NCI-H2196 (cell line): Measurements from ENCODE around the gene RBMS3.
"Not testable (repeated sequence)": the region's sequence is repeated elsewhere in the genome, so short reads cannot be mapped to it uniquely, and the experiment has no call there.

Experiments used
- DNase-seq: peaks from one replicate; lab custom pipeline; 2025; ENCODE audit not compliant: unreplicated experiment; lab: John Stamatoyannopoulos, UW

RBMS3 gene

DNA sequence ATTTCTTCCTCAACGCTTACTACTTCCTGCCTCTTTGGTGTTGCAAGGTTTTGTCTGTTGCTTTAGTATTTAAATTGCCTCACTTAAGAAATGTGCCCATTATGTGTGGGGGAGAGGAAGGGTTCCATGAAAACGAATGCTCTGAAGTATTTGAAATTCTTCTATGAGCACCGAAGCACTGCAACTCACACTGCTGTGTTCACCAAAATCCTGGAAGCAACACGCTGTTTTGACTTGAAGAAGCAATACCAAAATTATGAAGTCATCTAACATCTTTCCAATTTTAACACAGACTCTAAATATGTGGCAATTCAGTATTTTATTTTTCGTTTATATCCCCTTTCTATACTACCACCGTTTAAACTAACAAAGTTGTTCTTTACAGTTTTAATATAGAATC is 101.5 kb downstream of the RBMS3 start:
- no peak for DNase-seq

DNA sequence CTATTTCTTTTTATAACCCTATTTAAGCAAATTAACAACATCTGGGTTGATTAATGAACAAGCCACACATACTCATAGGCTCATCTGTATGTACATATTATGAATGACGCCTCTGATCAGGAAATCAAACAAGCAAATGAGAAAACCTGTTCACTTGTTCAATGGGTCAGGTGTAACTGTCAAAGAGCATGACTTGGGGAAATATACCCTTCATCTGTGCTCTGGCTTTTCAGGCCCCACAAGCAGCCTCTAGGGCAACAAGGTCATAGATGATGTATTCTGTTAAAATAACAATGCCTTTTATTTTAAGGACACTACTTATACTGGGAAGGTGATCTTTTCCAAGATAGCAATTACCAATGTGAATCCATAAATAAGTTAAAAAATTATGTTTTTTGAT is 102.0 kb downstream of the RBMS3 start:
- DNase-seq, result no peak

DNA sequence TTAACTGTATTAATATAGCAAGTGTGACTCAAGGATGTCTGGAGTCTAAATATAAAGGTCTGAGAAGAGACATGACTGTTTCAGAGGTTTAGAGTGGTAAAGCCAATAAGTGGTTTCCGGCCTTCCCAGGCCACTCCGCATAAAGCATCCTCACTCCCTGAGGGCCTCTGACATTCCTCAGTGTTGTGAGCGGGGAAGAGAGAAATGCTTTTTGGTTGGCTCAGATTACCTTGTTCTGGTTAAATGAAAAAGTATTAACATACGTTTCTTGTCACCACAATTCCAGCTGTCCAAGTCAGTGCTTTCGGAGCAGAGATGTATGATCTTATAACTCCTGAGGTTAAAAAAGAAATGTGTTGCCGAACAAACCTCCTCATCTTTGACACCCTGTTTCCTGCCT is 103.8 kb downstream of the RBMS3 start:
- DNase-seq, result no peak

DNA sequence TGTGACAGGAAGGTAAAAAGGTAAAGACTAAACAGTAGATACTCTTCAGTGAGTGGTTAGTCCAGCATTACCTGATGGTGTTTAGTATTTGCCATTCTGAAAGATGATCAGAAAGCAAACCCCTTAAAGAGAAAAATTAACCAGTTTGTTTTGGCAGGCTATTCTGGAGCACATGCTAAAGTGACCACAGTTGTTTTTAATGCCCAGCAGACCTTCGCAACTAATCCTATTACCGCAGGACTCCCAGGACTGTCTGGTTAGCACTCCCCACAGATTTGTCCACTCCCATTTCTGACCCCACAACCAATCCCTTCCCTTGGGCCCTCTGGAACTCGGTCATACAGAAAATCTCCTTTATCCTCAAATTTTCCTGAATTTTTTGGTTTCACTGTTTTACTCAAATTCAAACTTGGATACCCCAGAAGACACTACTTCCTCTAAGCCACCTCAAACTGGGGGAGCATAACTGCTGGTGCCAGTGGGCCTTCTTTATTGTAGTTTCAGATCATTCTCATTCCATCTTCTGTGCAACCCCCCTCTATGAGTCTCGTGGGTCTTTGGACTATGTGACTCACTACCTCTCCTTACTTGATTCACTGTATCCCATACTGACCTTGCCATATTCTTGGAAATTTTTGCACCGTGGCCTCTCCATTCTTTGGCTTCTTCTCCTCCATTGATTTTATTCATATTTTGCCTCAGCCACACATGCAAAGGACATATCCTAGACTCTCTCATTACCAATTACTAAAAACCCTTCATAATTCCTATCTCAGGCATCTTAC is 104.4 kb downstream of the RBMS3 start:
- DNase-seq, result no peak

DNA sequence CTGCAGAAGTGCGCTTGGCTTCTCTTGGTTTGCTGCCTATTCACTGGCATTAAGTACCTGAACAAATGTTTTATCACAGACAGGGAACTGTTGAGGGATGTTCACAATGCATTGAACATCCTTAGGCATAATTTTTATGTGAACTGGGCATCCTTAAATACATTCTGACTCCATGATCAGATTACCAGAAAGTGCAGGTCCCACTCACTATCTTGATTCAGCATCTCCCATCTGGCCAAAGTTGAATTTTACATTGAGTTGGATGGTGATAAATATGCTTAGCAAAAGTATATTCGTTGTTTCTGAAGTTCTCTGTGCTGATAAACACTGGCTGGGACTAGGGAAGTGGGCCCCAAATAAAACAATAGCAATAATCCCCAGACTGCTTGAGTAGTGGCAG is 108.5 kb downstream of the RBMS3 start:
- DNase-seq, result no peak

DNA sequence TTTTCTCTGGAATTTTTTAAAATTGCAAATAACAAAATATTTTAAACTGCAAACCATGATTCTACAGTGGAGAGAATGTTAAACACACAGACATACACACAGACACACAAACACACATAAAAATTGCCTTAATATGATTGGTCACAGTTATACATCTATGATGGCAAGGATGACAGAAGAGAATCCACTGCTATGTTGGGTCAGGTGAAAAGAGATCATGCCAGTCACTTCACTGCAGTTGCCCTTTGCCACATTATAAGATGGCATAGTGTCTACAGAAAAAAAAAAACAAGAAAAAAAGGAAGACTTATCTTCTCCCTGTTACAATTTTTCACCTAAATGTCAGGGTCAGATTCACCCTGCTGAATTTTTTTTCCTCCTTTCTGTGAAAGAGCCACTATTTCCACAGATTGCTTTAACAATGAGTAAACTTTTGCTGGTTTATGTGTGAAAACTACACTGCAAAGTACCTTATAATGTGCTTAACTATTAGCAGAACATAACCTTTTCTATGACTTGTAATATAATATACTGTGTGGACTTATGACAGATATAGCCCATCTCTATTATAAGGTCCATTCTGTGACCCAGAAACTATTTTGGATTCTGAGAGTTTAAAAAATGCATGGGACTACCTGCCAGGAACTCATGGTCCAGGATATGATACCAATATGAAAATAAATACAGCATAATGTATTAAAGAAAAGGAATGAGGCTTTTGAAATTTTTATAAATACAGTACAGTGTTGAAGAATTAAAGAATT is 111.9 kb downstream of the RBMS3 start:
- no peak for DNase-seq

DNA sequence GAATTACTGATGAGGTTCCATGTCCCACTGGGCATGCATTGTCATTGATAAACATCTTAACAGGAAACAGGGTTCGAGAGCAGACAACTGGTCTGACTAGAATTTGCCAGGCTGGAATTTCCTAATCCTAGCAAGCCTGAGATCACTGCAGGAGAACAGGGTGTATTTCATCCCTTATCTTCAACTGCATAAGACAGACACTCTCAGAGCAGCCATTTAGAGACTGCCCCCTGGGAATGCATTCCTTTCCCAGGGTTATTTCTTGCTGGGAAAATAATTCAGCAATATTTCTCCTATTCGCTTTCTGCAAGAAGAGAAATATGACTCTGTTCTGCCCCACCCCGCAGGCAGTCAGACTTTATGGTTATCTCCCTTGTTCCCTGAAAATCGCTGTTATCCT is 113.1 kb downstream of the RBMS3 start:
- DNase-seq, result not testable (repeated sequence)

DNA sequence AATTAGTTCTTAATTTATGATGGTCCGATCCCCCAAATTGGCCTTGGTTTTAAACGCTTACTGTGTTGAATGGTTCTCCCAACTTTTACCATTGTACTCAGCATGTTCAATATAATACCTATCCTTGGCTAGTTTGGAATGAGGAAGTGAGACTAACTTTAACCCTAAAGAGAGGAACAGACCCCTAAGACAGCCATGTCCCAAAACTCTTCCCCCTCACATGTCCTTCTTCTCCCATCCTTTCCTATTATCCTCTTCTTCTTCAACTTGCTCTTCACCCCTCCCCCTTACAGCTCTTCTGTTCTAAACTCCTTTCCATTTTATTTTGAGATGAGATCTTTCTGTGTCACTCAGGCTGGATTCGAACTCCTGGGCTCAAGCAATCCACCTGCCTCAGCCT is 116.5 kb downstream of the RBMS3 start:
- no peak for DNase-seq

DNA sequence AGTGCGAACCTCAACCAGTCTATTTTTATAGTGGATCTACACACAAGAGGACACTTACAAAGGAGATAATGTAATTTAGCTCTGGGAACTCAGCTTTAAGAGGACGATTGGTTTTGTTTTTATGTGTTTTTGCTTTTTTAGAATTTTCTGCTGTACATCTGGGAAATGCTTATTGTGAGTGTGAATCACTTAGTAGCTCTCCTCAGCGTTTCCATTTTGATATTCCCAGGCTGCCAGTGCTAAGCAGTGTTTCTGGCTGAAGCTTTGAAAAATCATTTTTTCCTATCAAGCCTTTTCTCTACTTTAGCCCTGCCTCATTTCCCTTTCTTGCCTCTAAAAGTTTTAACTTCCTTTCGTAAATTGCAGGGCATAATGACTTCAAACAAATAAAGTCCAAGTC is 117.9 kb downstream of the RBMS3 start:
- no peak for DNase-seq

DNA sequence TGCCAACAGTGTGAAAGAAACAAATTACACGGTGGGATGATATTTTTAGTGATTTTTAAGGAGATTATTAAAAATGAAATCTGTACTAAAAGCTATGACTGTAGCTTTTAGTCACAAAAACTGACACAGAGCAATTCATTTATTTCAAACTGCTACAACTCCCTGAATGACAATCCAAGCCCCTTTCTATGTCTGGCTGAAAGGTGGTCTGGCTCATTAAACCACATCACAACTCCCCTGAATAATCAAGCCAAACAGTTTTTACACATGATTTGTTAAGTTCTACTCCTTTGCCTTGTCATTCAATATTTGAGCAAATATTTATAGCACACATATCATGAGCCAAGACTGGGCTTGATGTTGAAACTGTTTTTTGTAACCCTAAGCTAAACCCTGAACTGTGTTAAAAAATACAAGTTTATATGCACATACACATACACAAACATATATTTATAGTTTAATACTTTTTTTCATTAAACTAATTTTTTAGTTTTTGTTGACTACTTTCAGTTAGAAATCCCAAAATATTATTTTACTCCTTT is 125.5 kb downstream of the RBMS3 start:
- DNase-seq, result no peak

DNA sequence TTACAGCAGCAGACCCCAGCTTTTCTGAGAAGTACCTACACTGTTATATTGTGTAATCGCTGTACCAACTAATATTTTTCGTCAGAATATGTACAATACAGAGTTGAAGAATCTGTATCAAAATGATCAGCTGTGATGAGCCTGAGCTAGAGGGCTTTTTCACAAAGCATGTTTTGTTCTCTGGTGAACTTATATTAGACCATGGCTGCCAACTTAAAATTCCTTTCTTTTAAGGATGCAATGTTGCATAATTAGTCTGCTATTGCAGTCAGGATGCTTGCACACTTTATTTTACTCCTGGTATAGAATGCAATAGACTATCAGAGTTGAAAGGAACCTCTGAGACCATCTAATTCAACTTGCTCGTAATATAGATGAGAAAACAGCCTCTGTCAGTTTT is 127.8 kb downstream of the RBMS3 start:
- DNase-seq, result no peak

DNA sequence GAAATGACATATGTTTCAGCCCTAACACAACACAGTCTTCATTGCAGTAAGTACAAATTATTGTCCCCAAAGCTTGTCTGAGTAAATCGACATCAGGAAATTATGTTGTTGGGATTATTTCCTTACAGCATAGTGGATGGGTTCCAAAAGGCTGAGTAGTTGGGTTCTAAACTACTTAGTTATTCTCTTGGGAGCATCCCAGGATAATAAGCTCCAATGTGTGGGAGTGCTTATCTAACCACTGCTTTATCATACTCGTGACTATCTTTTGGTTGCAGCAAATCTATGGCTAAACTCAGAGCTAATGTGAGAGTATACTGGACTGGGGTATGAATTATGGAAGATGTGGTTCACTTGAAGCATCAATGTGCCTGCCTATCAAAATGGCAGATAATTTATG is 128.5 kb downstream of the RBMS3 start:
- DNase-seq, result no peak

DNA sequence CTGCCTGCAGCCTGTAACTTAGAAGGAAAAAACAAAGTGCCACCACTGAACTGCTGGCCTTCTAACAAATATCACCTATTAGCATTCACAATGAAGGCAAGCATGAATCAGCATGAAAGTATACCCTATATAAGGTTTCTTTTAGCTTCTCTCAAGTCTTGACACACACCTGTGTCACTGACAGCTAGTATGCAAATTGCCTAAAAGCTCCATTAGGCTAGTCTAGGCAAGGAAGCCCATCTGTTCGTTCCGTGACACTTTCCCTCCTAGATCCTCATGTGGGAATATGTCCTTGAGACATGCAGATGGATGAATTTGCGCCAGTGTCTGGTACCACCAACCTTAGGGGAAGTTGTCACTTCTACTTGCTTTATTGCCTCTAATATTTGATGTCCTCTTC is 129.3 kb downstream of the RBMS3 start:
- no peak for DNase-seq

DNA sequence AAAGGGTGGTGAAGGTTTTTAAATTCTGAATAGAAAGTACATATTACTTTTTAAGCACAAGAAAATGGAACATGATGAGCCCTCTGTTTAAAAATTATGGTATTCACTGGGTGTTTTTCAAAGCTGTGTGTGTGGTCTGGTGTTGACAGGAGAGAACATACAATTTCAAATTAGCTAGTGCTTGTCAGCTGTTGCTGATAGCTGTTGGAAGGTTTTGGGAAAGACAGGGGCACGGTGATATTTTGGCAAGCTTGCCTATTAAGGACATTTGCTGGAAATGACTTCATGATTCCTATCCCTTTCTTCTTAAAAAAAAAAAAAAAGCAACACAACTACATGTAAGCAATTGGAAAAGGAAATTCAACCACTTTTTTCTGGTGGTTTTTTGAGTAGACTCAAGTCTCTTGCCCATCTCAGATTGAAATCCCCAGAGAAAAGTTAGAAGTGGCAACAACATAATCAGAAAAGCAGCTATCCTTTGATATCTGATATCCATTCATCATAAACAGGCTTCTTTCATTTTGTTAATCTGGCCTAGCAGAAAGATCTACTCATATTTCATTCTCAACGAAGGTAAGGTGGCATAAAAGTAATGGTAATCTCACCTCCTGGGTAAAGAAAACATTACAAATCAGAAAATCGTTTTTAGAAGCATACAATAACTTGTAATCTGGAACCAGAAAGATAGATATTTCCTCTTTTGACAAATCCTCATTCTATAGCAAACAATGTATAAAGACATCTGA is 130.0 kb downstream of the RBMS3 start:
- DNase-seq, result no peak

DNA sequence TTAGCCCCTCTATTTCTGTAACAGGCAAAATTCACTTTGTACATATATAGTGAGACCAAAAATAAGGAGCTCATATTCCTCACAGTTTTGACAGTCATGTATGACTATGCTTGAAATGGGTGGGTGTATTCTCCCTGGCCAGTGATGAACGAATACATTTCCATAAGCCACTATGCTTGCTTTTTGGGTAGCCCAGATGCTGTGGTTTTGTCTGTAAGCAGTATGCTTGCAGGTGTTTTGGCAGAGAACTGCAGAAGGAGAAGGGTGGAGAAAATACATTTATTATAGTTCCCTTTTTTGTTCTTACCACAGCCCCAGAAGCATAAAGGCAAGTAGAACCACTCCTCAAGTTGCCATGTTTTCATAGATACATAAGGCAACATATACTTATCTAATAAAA is 131.2 kb downstream of the RBMS3 start:
- no peak for DNase-seq

DNA sequence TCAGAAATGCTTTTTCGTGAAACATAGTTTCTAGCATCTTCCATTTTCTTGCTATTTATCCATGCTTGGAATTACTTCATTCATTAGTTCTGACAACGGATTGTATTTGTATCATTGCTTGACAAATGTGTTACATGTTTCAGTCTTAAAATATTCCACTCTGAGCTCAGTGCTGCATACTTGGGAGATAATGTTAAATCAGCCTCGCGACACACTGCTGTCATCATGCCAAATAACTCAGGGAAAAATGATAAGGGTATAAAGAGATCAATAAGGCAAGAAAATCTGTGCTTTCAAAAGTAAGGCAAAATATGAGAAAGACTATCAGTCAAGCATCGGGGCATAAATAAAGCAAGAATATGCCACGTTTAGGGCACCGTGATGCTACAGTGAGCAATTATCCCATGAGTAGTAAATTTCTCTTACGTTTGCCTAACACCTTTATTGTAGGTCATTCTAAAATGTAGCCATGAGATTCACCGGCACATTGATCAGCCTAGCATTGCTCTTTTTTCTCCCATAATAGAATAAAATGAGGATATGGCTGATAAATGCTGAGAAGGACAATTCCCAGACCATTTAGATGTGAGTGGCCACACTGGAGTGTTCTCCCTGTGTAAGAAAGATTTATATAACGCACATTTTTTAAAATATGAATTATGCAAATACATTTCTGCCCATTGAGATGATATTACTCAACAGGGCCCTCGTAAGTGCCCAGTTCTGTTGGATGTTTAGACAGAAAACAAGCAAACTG is 133.8 kb downstream of the RBMS3 start:
- no peak for DNase-seq

DNA sequence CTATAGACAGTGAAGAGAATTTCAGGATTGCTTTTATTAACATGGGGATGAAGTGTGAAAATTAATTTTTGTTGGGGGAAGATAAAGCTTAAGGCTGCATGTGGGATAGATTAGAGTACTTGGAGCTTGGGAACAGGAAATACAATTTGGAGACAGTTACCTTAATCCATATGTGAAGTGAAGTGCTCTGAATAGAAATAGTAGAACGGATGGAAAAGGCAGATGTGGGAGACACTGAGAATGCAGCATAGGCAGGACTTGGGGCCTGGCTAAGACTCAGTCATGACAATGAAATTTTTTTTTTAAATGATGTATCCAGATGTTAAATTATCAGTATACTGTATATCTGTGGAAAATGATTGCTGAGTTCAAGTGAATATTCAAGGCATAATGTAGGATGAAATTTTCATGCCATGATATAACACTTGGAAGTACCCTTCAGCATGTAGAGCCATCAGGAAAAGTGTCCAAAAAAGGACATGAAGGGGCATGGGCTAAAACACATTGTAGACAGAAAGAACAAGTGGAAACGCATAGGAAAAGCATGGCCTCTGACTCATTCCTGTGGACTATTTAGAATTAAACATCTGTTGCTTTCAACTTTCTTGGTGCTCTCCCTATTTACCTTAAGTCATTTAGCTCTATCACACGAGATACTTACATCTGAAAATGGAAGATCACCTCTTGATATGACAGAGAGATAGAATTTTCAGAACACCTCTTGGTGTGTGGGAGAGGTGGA is 134.8 kb downstream of the RBMS3 start:
- DNase-seq, result no peak

DNA sequence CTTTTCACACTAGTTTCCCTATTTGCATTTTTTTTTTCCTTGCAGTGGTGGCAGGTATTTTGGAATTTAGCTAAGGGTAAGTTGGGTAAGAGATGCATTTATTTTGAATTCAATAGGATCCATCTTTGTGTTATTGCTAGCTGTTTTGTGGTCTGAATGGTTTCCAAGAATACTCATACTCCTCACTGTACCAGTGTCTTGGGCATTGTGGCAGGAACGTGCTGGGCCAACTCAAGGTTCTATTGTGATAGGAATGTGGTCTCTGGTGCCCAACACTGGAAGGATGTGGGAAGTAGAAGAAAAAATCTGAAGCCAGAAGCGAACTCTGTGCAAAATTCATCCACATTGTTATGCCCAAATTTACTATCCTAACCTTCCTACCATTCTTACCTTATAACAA is 135.6 kb downstream of the RBMS3 start:
- no peak for DNase-seq

DNA sequence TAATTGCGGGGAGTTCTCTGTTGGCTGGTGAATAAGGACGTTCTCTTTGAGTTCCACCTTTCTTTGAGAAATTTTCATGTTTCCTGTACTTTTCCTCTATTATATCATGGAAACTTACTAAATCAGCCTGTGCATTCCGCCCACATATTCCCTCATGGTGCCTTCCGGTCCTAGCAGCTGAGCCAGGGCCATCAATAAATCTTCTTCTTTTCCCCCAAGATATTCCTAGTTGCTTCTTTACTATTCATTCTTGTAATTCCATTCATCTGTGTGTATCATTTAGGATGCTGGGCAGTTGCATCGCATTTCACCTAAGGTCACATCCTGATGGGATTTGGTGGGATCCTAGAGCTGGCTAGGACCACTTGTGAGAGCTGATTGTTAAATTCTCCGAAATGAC is 139.2 kb downstream of the RBMS3 start:
- no peak for DNase-seq
